HEK293 (cell line): ENCODE data around the gene ANGPTL4.

ENCODE experiments used
- SP3 ChIP-seq: fragments of 450-650 bp; formaldehyde crosslinking; IDR thresholded peaks from 2 replicates; pipeline ENCODE4 v1.5.1; 2016; ENCODE audit warnings: missing biosample characterization, missing genetic modification characterization
- SP7 ChIP-seq: fragments of 450-650 bp; formaldehyde crosslinking; IDR thresholded peaks from 2 replicates; pipeline ENCODE4 v1.5.1; 2016; ENCODE audit warnings: missing biosample characterization, missing genetic modification characterization
- ZBTB48 ChIP-seq: fragments of 450-650 bp; formaldehyde crosslinking; IDR thresholded peaks from 2 replicates; pipeline ENCODE4 v1.5.1; 2016; ENCODE audit warnings: missing biosample characterization, missing genetic modification characterization
- ZBTB7A ChIP-seq: fragments of 450-650 bp; formaldehyde crosslinking; IDR thresholded peaks from 2 replicates; pipeline ENCODE4 v1.5.1; 2016; ENCODE audit warnings: low read depth, missing biosample characterization, missing genetic modification characterization
- ZFP37 ChIP-seq: fragments of 450-650 bp; formaldehyde crosslinking; IDR thresholded peaks from 2 replicates; pipeline ENCODE4 v1.5.1; 2016; ENCODE audit warnings: missing biosample characterization, missing genetic modification characterization
- ZNF140 ChIP-seq: fragments of 450-650 bp; formaldehyde crosslinking; IDR thresholded peaks from 2 replicates; pipeline ENCODE4 v1.5.1; 2016; ENCODE audit warnings: missing biosample characterization, missing genetic modification characterization
- ZNF302 ChIP-seq: fragments of 450-650 bp; formaldehyde crosslinking; IDR thresholded peaks from 2 replicates; pipeline ENCODE4 v1.5.1; 2016; ENCODE audit warnings: missing biosample characterization, missing genetic modification characterization, low read depth
- ZNF549 ChIP-seq: fragments of 450-650 bp; IDR thresholded peaks from 2 replicates; pipeline ENCODE4 v1.5.1; 2018; ENCODE audit warnings: missing biosample characterization, missing genetic modification characterization, mild to moderate bottlenecking, inconsistent platforms, moderate library complexity
- TF ChIP-seq, protein P1 (sequence below): fragments of 450-650 bp; formaldehyde crosslinking; IDR thresholded peaks from 2 replicates; pipeline ENCODE4 v1.5.1; 2016; ENCODE audit warnings: missing biosample characterization, missing genetic modification characterization
- TF ChIP-seq, protein P2 (sequence below): fragments of 450-650 bp; formaldehyde crosslinking; IDR thresholded peaks from 2 replicates; pipeline ENCODE4 v1.5.1; 2016; ENCODE audit warnings: missing biosample characterization, missing genetic modification characterization
- TF ChIP-seq, protein P3 (sequence below): fragments of 450-650 bp; formaldehyde crosslinking; IDR thresholded peaks from 2 replicates; pipeline ENCODE4 v1.5.1; 2017; ENCODE audit warnings: missing biosample characterization, missing genetic modification characterization

DNA sequence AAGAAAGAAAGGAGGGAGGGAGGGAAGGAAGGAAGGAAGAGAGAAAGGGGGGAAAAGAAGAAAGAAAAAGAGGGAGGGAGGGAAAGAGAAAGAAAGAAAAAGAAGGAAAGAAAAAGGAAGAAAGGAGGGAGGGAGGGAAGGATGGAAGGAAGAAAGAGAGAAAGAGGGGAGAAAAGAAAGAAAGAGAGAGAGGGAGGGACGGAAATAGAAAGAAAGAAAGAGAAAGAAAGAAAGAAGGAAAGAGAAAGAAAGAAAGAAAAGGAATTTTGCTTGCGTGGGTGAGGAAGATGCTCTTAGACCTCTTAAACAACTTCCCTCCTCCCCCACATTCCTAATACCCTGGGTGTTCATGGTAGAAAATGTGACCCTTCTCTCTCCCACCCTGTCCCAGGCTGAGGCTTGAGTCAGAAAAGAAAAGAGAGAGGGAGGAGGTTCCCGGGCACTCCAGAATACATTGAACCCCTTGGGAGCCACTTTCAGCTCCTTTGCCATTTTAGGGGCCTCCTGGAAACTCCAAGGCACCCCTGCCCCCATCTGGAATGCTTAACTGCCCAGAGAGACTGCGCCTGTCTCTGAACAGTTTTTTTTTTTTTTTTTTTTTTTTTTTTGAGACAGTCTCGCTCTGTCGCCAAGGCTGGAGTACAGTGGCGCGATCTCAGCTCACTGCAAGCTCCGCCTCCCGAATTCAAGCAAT lies 11.7 kb upstream of the ANGPTL4 start:
- no peak for TF ChIP-seq ZNF302
- TF ChIP-seq, protein P1, sequence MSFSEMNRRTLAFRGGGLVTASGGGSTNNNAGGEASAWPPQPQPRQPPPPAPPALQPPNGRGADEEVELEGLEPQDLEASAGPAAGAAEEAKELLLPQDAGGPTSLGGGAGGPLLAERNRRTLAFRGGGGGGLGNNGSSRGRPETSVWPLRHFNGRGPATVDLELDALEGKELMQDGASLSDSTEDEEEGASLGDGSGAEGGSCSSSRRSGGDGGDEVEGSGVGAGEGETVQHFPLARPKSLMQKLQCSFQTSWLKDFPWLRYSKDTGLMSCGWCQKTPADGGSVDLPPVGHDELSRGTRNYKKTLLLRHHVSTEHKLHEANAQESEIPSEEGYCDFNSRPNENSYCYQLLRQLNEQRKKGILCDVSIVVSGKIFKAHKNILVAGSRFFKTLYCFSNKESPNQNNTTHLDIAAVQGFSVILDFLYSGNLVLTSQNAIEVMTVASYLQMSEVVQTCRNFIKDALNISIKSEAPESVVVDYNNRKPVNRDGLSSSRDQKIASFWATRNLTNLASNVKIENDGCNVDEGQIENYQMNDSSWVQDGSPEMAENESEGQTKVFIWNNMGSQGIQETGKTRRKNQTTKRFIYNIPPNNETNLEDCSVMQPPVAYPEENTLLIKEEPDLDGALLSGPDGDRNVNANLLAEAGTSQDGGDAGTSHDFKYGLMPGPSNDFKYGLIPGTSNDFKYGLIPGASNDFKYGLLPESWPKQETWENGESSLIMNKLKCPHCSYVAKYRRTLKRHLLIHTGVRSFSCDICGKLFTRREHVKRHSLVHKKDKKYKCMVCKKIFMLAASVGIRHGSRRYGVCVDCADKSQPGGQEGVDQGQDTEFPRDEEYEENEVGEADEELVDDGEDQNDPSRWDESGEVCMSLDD = no peak
- TF ChIP-seq SP7 = no peak
- TF ChIP-seq, protein P2, sequence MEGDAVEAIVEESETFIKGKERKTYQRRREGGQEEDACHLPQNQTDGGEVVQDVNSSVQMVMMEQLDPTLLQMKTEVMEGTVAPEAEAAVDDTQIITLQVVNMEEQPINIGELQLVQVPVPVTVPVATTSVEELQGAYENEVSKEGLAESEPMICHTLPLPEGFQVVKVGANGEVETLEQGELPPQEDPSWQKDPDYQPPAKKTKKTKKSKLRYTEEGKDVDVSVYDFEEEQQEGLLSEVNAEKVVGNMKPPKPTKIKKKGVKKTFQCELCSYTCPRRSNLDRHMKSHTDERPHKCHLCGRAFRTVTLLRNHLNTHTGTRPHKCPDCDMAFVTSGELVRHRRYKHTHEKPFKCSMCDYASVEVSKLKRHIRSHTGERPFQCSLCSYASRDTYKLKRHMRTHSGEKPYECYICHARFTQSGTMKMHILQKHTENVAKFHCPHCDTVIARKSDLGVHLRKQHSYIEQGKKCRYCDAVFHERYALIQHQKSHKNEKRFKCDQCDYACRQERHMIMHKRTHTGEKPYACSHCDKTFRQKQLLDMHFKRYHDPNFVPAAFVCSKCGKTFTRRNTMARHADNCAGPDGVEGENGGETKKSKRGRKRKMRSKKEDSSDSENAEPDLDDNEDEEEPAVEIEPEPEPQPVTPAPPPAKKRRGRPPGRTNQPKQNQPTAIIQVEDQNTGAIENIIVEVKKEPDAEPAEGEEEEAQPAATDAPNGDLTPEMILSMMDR = no peak
- TF ChIP-seq ZNF549 = no peak
- no peak for TF ChIP-seq ZFP37 (tag by site-specific recombination)
- no peak for TF ChIP-seq ZNF140 (tag by site-specific recombination)
- no peak for TF ChIP-seq SP3 (tag by site-specific recombination)
- TF ChIP-seq ZBTB48 = no peak
- no peak for TF ChIP-seq ZBTB7A (tag by site-specific recombination)
- TF ChIP-seq, protein P3, sequence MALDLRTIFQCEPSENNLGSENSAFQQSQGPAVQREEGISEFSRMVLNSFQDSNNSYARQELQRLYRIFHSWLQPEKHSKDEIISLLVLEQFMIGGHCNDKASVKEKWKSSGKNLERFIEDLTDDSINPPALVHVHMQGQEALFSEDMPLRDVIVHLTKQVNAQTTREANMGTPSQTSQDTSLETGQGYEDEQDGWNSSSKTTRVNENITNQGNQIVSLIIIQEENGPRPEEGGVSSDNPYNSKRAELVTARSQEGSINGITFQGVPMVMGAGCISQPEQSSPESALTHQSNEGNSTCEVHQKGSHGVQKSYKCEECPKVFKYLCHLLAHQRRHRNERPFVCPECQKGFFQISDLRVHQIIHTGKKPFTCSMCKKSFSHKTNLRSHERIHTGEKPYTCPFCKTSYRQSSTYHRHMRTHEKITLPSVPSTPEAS = no peak
